KOPT-K1 (cell line): ENCODE measurements around the gene PTPRQ.

Experiments used
- H3K27ac ChIP-seq: fragments of 200-600 bp; sonication (generic); 2 replicates; pipeline ENCODE4 v1.5.1; 2016; ENCODE audit warnings: antibody characterized with exemption, mild to moderate bottlenecking, low read depth, low read length; ENCODE audit not compliant: poor library complexity, severe bottlenecking
- H3K36me3 ChIP-seq: fragments of 200-600 bp; sonication (generic); 2 replicates; pipeline ENCODE4 v1.5.1; 2017; ENCODE audit warnings: antibody characterized with exemption, mild to moderate bottlenecking, low read length, moderate library complexity; ENCODE audit not compliant: insufficient read depth
- H3K9me3 ChIP-seq: fragments of 200-600 bp; sonication (generic); 2 replicates; pipeline ENCODE4 v1.5.1; 2017; ENCODE audit warnings: antibody characterized with exemption, low read length, mild to moderate bottlenecking; ENCODE audit not compliant: insufficient read depth, poor library complexity, severe bottlenecking

PTPRQ gene

DNA sequence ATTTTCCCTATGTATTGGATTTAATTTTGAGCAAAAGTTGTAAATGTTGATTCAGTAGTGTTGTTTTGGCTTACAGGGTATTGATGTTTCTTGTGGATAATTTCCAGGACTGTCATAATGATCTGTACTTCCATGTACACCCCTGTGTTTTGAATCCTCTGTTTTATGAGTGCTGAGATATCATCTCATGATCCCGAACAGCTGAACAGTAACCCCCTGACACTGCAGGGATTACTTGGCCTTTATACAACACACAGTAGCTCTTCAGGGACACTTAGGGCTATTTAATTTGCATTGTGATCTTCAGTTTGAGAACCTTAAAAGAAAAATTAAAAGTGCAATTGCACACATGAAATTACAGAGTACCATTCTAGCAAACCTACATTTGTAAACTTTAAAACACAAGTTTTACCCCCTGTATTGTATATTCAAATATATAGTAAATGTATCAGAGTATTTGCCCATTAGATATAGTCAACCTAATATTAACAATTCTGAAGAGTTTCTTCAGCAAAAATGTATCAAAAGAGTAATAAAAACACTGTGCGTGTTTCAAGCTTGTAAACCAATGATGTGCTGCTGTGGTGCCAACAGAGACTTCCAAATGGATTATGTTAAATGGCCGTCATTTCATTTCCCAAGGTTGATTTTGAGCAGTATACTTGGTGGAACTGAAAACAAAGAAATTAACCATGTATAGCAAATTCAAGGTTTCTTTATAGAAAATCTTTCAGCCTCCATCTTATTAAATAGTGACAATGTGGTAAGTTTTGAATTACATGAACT, 235.5 kb downstream of the PTPRQ start:
- Histone ChIP-seq H3K27ac (no peak overlapping the region), H3K36me3 (no peaks in the 10 kb centered on the region)

DNA sequence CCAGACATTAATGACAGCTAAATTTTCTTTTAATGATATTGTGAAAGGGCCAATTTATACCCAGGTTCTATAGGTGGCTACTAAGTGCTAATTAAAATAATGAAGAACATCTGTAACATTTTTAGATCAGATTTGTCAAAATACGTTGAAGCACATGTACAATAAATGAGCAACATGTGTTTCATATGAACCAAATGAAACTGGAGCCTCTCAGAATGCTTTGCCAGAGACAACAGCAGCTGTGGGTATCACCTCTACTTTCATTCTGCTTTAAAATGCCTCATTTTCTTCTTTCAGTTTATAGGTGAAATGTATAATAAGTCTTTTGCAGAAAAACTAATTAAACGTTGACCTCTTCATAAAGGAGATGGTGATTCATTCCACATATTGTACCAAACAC, 237.3 kb downstream of the PTPRQ start:
- no peaks in the 10 kb centered on the region for H3K9me3 ChIP-seq
- no peaks in the 10 kb centered on the region for H3K36me3 ChIP-seq
- H3K27ac ChIP-seq = no peak overlapping the region

More for the DNA sequence above, 235.5 kb downstream of the PTPRQ start:
- H3K9me3 ChIP-seq = no peaks in the 10 kb centered on the region

DNA sequence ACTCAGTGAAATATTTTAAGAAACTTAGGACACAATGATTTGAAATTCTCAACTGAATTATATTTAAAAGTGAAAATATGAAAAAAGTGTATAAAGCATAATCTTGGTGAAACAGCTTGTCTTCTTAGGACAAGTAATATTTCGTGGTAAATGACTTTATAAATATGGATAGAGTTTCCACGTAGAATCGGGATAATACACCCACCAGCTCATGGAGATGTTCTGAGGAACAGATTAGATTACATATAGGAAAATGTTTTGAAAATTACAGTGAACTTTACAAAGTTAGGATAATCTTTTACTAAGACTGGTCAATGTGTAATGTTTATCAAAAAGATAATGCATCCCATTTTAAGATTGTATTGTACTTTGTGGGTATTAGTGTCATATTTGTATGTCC, 237.8 kb downstream of the PTPRQ start:
- Histone ChIP-seq H3K36me3 (no peaks in the 10 kb centered on the region), H3K9me3 (no peaks in the 10 kb centered on the region), H3K27ac (no peak overlapping the region)

DNA sequence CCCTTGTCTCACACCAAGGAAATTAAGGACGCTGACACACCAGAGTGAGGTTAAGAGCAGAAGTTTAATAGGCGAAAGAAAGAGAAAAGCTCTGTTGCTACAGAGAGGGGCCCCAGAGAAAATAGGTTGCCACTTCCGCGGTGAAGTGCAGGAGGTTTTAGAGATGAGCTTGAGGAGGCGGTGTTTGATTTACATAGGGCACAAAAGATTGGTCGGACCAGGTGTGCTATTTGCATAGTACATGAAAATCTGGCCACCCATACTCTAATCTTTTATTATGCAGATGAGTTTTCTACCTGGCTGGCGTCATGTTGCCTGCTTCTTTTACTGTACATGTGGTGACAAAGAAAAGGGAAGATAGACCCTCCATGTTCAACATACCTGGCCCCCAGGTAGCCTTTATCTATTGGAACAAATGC, 240.1 kb downstream of the PTPRQ start:
- Histone ChIP-seq H3K27ac (no peak overlapping the region), H3K9me3 (no peaks in the 10 kb centered on the region), H3K36me3 (no peaks in the 10 kb centered on the region)

DNA sequence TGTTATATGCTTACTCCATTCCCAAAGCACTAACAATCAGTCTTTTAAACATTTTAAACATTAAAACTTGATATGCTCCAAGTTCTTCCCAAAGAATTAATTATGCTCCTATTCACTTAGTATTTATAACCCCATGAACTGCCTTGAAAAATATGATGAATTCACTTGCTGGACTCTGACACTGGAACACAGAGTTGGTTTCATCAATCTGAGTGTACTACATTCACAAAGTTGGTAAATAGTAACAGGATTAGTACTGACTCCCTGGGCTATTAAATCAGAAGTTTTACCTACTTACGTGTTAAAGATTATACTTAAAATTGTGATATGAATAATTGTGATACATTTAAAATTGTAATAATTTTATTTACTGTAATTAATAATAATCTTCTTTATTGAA, 246.1 kb downstream of the PTPRQ start:
- Histone ChIP-seq H3K36me3 (no peaks in the 10 kb centered on the region), H3K27ac (no peak overlapping the region), H3K9me3 (no peaks in the 10 kb centered on the region)

DNA sequence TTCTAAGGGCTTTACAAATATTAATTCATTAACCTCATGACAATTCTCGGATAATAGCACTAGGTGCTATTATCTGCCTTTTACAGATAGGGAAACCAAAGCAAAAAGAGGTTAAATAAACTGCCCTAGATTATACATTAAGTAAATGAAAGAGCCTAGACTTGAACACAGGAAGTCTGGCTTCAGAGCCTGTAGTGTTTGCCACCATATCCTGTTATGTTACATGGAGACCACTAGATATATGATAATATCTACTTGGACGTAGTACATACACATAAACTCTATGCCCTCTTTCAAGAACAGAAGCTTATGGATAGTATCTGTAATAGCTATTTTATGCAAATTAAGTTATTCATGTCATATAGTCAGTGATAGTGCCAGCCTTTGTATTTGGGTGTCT, 246.5 kb downstream of the PTPRQ start:
- H3K36me3 ChIP-seq = no peaks in the 10 kb centered on the region
- no peak overlapping the region for H3K27ac ChIP-seq
- H3K9me3 ChIP-seq = no peaks in the 10 kb centered on the region

DNA sequence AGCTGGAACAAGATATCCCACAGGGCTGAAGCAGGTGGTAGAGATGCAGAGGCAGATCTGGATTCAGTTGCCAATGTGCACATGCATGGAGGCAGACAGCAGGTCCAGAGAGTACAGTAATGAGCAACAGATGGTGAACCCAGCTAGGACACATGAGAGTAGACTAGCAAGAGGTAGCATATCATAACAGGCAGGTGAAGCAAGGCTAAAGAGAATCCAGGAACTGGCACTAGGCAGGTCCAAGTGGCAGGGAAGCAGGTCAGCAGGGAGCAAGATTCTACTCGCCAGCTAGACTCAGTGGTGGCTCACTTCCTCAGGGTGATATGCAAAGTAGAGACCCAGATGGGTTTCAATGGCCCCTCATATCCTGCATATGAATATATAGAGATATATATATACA, 248.1 kb downstream of the PTPRQ start:
- no peaks in the 10 kb centered on the region for H3K9me3 ChIP-seq
- H3K36me3 ChIP-seq = no peaks in the 10 kb centered on the region
- no peak overlapping the region for H3K27ac ChIP-seq

DNA sequence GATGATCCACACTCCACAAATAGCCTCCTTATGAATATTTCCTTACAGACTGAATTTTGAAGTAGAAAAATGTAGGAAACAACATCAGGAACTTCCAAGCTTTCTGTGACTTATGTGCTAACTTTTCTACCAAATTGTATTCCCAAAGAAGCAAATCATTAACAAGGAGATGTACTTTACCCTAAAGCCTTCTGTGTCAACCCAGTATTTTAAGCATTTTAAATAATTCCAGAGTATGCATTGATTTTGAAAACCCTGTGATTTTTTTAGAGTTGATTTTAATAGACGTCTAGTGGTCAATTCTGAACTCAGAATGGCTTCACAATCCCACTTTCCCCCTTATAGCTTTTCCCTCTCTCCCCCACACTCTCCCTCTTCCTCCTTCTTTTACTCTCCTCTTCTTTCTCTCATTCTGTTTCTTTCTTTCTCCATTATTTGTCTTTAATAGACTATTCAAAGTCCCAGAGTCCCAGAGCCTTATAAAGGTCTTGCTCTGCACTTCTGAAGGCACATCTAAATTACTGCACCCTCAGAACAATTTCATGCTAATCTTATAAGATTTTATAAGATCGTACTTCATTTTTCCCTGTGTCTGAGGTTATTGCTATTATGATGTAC, 253.3 kb downstream of the PTPRQ start:
- Histone ChIP-seq H3K27ac (no peak overlapping the region), H3K36me3 (no peaks in the 10 kb centered on the region), H3K9me3 (no peaks in the 10 kb centered on the region)

DNA sequence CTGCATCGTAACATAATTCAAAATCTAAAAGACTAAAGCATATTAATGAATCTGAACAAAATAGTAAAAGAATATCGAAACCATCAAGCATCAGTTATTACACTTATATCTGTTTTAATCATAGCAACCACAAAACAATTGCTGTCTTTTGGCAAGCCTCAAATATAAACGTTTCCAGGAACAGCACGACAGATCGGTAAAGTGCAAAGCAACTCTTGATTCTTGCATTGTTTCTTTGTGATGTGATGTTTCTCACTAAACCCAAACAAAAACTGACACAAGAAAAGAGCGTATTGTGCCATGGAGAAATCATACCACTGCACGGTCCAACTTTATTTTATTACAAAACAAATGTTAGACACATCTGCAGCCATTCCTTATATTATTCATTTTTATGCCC, 254.2 kb downstream of the PTPRQ start:
- no peak overlapping the region for H3K27ac ChIP-seq
- no peaks in the 10 kb centered on the region for H3K9me3 ChIP-seq
- H3K36me3 ChIP-seq = no peaks in the 10 kb centered on the region

DNA sequence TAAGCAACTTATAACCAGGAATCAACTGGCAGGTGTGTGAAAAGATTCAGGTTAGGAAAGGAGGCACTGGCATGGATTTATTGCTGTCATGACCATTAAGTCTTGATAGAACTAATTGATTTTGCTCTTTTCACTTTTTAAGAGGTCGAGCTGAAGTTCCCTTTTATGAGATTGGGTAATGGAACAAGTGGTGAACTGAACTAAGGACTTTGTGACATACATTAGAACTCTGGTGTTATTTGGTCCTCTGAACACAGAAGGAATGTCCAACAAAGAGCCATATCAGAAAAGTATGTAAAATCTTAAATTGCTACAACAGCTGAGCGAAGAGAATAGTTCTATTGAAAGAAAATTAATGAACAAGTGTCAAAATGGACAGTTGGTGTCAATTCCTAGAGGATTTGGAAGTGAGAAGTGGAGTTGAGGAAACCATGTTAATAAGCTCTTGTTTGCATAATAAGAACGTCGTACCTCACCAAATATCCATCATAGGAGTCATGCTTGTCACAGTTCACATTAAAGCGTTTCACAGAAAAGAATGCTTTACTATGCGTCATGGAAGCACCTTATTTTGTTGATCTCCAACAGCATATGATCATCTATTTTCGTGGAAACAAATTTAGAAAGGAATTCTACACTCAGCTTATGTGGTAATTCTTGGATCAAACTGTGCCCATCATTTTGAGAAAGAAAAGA, 255.0 kb downstream of the PTPRQ start:
- Histone ChIP-seq H3K27ac (no peak overlapping the region), H3K9me3 (no peaks in the 10 kb centered on the region), H3K36me3 (no peaks in the 10 kb centered on the region)

DNA sequence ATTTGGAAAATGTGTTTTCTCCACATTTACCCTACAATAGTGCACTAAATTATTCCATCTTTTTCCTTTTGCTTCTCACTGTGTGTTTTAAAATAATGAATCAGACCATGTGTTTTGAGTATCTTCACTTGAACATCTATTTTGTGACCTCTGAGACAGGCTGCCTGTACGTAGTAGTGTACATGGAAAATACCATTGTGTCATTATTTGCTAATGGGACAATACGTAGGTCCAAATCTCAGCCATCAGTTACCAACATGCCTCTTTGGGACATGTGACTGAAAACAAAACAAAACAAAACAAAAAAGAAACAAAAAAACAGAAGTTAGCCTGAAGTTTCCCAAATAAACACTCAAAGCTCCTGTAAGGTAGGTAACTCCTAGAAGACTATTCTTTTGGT, 256.3 kb downstream of the PTPRQ start:
- Histone ChIP-seq H3K36me3 (no peaks in the 10 kb centered on the region), H3K27ac (no peak overlapping the region)

DNA sequence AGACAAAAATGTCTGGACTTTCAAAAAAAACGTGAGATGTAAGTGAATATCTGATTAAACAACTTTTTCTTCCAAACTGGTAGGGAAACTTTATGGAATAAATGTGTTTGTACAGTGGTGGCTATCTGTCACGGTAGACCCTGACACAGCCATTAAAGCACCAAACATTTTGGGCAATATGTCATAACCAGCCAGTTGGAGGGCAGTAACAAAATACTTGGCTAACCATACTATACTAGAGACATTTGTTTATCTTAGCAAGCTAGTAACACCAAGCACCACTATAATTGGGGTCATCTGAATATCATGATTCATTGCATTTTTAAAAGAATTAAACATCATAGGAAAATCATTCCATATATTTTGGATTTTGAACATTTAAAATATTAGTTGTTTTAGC, 257.4 kb downstream of the PTPRQ start:
- no peaks in the 10 kb centered on the region for H3K36me3 ChIP-seq
- no peak overlapping the region for H3K27ac ChIP-seq
- no peaks in the 10 kb centered on the region for H3K9me3 ChIP-seq

More for the DNA sequence above, 256.3 kb downstream of the PTPRQ start:
- H3K9me3 ChIP-seq = no peaks in the 10 kb centered on the region

DNA sequence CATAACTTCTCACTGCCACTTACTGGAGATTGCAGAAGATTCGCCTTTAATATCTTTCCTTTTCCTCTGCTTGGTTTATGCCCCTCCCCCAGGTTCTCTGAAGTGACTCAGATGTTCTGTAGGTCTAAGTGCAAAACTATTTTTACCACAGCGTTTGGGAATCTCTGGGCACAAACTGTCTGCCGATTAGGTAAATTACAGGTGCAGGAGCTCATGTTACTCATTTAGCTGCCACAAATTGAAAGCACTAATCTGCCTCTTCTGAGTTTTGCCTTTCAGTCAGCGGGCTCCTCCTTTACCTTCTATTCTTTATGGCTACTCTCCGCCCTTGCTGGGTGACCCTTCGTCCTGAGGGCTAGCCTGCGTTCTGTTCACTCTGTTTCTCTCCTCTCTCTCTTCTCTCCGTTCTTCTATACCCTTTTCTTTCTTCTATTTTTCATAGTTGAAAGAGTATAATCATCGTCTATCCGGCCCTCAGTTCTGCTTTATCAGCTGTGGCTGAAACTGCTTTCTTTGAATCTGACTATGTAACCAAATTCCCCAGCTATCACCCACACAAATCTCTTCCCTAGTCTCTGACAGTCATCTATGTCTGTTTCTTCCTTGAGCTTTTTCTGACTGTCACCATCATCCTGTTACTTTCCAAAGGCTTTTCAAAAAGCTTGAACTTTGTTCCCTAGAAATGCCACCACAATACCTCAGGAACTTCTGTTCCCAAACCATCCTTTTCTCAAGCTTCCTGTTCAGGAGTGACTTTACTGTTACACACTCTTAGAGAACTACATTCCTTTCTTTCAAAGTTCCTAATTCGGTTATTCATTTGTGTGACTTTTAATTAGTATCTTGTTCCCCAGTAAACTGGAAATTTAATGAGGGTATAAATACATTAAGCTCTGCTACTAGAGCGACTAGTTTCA, 259.1 kb downstream of the PTPRQ start:
- no peaks in the 10 kb centered on the region for H3K36me3 ChIP-seq
- H3K9me3 ChIP-seq = no peaks in the 10 kb centered on the region
- H3K27ac ChIP-seq = no peak overlapping the region

DNA sequence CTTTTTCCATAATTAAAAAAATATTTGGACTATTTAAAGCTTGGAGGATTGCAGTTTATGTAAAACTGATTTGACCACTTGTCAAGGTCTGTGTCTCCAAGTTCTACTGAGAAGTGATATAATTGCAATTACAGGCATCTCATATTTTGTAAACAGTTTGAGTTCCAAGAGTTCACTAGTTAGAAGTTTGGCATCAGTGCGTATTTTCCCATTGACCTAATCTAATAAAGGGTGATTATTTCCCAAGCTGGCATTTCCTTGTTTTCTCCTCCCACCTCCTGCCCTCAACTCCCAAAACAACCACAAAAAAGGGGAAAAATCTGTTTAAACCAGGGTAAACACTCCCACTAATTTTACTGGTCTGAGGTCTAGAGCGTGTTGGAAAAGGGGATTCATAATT, 260.4 kb downstream of the PTPRQ start:
- Histone ChIP-seq H3K27ac (no peak overlapping the region), H3K36me3 (no peaks in the 10 kb centered on the region), H3K9me3 (no peaks in the 10 kb centered on the region)
